Stimulated activated CD4-positive, alpha-beta T cell treated with anti-CD3 and anti-CD28 coated beads, Interleukin-1b, Interleukin-23, amount 100 ng/mL, for 48 hours (primary cell): ENCODE results near the gene PAQR6.
"Not testable (repeated sequence)": the region's sequence is repeated elsewhere in the genome, so short reads cannot be mapped to it uniquely, and the experiment has no call there.

Source experiments
- DNase-seq: peaks from one replicate; pipeline ENCODE4 v3.0.0-alpha.2; 2020

Gene PAQR6

DNA sequence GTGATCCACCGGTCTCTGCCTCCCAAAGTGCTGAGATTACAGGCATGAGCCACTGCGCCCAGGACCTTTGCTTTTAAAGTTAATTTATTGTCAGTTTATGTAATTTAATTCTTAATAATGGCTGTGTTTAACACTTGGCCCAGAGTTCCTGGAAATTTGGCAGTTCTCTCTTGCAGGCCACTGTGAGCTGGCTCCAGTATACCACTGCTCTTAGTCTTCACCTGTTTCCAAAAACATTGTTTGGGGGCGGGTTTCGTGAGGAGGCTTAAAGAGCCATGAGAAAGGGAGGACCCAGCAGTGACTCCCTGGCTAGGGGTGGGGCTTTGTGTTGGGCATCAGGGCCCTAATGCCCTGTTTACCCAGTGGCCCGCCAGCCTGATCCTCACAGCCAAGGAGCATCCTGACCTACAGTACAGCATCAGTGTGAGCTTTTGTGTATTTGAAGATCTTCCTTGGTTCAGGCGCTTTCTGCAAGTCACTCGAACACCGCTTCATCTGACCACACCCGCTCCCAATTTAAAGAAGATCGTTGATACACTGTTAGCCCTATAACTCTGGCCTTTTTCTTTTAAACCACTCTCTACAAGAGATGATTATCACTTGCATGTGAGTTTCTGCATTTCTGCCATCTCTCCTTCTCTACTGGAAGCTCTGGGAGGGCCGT, 17.9 kb downstream of the PAQR6 start:
- no peak for DNase-seq

DNA sequence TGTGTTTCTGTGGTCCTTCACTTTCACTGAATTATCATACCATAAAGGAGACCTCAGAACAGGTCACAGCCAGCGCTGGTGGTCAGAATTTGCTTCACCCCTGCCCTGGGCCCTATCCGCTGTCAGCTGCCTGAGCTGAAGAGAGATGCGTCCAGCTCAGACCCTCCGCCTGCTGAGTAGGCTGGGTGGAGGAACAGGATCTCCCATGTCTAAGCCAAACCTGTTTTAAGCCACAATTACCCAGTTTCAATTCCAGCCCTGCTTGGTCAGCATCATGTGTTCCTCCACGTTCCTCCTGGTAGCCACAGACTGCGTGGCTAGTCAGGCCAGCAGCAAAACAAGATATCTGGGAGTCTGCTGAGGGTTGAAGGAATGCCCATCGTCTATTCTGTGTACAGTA, 19.4 kb downstream of the PAQR6 start:
- no peak for DNase-seq

DNA sequence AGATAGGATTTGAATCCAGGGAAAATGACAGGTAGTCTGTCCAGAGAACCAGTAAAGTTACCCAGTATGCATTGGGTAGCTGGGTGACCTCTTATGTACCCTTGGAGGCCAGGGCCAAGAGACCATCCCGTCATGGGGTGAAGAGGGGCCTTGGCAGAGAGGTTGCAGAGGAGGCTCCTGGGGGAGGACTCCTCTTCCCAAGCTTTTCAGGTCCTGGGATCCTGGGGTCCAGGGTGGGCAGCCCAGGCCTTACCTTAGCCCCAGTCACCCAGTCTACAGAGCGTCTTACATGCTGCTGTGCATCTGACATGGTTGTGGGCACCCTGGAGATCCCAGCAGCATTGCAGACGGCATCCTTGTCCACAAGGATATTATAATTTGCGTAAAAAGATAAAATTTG, 21.1 kb downstream of the PAQR6 start:
- no peak for DNase-seq

DNA sequence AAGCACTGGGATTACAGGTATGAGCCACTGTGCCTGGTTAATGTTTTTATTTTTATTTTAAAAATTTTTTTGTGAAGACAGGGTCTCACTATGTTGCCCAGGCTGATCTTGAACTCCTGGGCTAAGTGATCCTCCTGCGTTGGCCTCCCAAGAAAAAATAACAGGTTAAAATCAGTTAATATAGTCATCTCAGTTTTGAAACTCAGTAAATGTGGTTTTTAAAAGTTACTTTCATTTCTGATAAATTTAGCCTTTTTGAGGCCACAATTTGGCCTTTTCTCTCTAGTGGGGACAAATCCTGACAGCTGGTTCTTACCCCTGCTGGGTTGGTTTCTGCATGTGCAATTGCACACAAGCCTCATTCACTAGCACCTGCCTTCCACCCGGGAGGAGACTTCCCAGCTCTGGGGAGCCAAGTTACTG, 21.7 kb downstream of the PAQR6 start:
- no peak for DNase-seq

DNA sequence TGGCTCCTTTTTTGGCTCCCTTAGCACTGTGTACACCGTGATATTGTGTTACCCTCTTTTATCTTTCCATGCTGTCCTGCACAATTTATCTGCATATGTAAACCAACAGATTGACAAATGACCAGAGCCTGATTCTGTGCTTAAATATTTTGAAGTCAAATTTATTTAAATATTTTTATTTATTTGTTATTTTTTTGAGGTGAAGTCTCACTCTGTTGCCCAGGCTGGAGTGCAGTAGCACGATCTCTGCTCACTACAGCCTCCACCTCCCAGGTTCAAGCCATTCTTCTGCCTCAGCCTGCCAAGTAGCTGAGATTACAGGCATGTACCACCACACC, 22.2 kb downstream of the PAQR6 start:
- no peak for DNase-seq

DNA sequence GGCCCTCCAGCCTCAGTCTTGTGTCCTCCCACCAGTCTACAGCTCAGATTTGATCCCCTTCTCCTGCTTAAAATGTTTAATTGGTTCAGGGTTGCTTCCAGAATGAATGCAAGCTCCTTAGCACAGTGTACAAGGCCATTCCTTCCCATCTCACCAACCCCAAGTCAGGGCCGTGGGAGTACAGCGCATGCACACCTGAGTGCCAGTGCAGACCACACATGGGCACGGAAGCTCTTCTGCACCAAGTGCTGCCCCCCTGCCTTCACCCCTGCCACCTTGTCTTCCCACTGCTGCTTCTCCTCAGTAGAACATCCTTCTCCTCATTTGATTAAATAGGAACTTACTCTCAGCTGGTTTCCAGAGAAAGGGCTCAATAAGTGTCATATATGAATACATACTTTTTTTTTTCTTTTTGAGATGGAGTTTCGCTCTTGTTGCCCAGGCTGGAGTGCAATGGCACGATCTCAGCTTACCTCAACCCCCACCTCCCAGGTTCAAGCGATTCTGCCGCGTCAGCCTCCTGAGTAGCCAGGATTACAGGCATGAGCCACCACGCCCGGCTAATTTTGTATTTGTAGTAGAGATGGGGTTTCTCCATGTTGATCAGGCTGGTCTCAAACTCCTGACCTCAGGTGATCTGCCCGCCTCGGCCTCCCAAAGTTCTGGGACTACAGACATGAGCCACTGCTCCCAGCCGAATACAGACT, 25.7 kb downstream of the PAQR6 start:
- DNase-seq: no peak

DNA sequence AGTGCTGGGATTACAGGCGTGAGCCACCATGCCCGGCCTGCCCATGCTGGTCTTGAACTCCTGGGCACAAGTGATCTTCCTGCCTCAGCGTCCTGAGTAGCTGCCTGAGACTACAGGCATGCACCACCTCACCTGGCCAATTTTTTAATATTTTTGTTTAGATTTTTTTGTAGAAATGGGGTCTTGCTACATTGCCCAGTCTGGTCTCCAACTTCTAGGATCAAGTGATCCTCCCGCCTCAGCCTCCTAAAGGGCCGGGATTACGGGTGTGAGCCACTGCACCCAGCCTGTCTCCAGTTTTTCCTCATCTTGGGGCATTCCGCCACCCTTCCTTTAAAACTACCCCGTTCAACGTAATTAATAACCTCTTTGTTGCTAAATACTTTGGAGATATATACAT, 27.6 kb downstream of the PAQR6 start:
- no peak for DNase-seq

DNA sequence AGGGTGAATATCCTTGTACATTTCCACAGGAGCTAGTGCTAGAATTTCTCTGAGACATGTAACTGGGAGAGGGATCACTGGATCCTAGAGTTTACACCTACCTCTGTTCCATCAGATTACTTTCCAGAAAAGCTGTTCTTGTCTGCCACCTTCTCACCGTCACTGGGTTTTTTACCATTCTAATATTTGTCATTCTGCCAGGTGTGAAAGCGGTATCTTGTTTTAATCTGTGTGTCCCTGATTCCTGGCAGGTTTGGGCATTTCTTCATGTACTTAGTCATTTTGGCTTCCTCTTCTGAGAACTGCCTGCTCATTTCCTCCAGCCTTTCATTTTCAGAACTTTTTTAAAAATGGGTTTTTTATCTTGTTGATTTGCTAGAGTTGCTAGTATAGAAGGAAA, 30.0 kb downstream of the PAQR6 start:
- DNase-seq: peak; percentile 52

DNA sequence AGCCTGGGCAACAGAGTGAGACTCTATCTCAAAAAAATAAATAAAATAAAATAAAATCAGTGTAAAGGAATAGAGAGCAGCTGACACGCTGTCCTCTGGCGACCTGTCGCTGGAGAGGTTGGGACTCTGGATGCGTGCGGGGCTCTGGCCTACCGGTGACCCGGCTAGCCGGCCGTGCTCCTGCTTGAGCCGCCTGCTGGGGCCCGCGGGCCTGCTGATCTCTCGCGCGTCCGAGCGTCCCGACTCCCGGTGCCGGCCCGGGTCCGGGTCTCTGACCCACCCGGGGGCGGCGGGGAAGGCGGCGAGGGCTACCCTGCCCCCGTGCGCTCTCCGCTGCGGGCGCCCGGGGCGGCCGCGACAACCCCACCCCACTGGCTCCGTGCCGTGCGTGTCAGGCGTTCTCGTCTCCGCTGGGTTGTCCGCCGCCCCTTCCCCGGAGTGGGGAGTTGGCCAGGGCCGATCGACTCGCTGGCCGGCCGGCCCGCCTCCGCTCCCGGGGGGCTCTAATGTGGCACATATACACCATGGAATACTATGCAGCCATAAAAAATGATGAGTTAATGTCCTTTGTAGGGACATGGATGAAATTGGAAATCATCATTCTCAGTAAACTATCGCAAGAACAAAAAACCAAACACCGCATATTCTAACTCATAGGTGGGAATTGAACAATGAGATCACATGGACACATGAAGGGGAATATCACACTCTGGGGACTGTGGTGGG, 31.3 kb downstream of the PAQR6 start:
- not testable (repeated sequence) for DNase-seq

DNA sequence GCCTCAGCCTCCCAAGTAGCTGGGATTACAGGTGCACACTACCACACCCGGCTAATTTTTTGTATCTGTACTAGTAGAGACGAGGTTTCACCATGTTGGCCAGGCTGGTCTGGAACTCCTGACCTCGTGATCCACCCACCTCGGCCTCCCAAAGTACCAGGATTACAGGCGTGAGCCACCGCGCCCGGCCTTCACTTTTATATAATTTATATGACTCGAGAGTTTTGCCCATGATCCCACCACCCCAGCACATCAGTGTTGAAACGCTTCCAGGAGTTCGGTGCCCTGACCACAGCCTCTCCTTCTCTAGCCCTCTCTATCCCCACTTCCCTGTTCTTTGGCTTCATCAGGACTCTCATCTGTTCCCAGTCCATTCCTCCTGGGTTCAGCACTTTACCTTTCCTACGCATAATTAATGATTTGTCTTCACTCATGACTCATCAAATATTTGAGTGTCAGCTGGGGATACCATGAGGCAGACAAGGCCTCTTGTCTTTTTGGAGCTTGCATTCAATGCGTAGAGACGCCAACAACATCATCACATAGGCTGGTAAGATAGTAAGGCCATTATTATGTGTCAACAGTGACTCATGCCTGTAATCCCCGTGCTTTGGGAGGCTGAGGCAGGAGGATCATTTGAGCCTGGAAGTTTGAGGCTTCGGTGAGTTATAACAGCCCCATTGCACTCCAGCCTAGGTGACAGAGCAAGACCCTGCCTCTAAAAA, 33.7 kb downstream of the PAQR6 start:
- DNase-seq: peak; percentile 62

DNA sequence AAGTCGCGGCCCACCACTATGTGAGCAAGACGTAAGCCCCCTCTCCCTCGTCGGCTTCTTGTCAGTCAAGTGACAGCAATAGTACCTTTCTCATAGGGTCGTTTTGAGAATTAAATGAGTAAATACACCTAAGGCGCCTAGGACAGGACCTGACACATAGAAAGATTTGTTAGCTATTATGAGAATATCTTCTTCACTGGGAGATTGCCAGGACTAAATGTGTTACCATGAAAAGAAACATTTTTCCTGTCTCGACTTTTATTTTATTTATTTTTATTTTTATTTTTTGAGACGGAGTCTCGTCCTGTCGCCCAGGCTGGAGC, 34.3 kb downstream of the PAQR6 start:
- no peak for DNase-seq

DNA sequence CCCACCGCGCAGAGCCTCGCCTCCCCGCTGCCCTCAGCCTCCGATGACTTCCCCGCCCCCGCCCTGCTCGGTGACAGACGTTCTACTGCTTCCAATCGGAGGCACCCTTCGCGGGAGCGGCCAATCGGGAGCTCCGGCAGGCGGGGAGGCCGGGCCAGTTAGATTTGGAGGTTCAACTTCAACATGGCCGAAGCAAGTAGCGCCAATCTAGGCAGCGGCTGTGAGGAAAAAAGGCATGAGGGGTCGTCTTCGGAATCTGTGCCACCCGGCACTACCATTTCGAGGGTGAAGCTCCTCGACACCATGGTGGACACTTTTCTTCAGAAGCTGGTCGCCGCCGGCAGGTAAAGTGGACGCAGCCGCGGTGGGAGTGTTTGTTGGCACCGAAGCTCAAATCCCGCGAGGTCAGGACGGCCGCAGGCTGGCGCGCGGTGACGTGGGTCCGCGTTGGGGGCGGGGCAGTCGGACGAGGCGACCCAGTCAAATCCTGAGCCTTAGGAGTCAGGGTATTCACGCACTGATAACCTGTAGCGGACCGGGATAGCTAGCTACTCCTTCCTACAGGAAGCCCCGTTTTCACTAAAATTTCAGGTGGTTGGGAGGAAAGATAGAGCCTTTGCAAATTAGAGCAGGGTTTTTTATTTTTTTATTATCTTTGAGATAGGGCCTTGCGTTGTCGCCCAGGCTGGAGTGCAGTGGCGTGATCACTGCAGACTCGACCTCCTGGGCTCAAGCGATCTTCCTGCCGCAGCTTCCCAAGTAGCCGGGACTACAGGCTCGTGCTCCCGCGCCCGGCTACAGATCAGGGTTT, 34.8 kb downstream of the PAQR6 start, which contains the start of gene PMF1:
PMF1 (plus strand) TSS at position 175 of the 811 bp plus-strand sequence; CDS start at position 184, 9 bp downstream.
- peak; percentile 98 for DNase-seq

DNA sequence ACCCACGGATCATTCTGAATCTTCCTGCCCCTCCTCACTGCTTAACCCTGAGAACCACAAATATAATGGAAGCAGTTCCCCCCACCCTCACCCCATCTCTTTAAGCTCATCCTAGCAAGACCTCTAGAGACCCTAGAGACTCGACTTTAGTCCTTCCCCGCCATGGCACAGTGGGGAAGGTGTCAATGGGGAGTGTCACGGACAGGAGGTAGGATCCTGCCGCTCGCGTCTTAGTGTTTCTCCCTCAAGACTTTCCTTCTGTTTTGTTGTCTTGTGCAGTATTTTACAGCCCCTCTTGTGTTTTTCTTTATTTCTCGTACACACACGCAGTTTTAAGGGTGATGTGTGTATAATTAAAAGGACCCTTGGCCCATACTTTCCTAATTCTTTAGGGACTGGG, 35.7 kb downstream of the PAQR6 start:
- DNase-seq: no peak

DNA sequence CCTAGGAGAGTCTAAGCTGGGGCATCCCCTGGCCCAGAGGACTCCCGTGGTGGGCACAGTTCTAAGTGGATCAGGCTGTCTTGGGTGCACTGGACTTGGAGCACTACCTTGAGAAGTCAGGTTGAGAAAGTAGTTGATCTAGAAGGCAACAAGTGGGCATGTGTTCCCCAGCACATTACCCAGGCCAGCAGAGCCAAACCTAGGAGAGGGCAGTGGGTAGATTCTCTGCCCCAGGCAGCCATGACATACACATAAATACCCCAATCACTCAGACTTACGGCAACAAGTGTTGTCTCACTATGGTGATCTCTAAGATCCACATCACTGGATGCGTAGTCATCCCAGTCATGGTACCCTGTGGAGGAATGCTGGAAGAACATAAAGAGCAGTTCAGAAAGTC, 36.6 kb downstream of the PAQR6 start:
- no peak for DNase-seq

DNA sequence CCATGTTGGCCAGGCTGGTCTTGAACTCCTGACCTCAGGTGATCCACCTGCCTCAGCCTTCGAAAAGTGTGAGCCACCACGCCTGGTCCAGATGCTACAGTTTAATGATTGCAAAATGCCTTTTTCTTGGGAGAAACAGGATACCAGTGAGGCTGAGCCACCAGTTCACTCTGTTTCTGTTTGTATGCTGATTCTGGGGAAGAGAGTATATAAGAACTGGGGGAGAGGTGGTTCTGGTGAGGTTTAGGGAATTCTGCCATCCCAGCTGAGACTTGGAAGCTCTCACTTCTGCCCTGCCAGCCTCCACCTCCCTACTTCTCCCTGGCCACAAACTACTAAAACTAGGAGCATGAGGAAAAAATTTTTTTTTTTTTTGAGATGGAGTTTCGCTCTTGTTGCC, 43.2 kb downstream of the PAQR6 start:
- no peak for DNase-seq

DNA sequence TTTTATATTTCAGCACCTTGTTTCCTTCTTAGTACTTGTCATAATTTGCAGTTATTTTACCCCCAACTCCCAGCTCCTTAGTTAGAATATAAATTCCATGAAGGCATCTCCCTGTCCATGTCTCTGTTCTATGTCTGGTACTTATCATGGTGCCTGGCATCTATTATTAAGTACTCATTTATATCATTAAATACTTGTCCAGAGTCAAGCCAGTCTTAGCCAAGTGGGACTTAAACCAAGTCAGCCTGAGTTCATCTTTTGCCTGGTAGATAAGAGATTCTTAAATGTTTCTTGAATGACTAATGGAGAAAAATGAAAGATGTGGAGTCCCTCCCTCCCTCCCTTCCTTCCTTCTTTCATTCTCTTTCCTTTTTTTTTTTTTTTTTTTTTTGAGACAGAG, 44.5 kb downstream of the PAQR6 start:
- no peak for DNase-seq

DNA sequence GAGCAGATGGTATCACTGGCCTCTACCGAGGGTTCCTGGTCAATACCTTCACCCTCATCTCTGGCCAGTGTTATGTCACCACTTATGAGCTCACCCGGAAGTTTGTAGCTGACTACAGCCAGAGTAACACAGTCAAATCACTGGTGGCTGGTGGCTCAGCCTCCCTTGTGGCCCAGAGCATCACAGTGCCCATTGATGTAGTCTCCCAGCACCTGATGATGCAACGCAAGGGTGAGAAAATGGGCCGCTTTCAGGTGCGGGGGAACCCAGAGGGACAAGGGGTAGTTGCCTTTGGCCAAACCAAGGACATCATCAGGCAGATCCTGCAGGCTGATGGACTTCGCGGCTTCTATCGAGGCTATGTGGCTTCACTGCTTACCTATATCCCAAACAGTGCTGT, 47.8 kb downstream of the PAQR6 start:
- DNase-seq: no peak

DNA sequence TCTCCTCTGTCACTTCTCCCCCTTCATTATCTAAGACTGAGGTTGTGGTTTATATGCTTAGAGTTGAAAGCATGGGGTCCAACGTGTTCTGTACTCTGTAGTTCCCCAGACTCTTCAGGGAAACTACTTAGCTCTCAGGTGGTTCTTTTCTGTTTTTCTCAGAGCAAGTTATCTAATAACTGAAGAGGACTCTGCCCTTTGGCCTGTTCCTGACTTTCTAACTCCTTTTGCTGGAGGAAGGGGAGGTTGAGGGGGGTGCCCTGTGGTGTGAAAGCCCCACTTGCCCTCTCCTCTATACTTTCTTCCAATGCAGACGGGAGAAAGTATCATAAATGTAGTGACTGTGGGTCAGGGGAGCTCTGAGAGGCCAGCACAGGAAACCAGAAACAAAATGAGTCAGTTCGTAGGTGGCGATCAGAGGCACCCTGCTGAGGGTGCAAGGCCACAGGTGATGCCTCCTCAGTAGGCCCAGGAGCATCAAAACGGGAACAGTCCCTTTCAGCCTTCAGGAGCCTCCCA, 49.0 kb downstream of the PAQR6 start:
- DNase-seq: peak; percentile 39

DNA sequence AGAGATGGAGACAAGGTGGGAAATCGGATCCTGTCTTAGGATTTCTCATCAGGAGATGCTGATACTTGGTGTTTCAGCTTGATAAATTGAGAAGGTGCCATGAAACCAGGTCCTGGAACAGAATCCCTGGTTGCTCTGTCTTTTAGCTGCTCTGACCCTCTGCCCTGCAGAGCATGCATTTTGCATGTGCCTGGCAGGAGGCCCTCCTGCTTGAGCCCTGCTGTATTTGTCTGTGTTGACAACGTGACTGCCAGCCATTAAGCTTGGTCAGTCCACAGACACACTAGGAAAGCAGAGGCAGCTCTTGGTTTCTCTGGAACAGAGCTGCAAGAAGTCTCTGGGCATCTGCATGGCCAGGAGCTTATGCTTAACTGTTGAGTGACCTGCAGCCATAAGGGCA, 51.4 kb downstream of the PAQR6 start:
- DNase-seq: no peak

DNA sequence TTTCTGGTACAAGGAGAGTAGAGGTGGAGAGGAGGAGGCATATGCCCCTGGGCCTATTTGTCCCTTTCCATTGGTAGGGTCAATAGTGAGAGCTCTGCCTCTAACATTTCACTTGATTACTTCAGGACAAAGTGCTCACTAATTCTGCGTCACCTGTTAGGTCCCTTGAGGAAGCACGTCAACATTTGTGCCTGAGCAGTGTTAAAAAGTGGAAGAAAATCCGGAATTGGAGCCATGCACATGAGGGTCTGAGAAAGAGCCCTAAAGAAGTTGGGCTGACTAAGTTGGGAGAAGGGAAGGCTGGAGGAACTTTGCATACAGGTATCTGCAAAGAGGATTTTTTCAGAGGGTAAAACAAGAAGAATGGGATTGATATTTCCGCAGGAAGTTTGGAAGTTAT, 52.0 kb downstream of the PAQR6 start:
- DNase-seq: no peak

DNA sequence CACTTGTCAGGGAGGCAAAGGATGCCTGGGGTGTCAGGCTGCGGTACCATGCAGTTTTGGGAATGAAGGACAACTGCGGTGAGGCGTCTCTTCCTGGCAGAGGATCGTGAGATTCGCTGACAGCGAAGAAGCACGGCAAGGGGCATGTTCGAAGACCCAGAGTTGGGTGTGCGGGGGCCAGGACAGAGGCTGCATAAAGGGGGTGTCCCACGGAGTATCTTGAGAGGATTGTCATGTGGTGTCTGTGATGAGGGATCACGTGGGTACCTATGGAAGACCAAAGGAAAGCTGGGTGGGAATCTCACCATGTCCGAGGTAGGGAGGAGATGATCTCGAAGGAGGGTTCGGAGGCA, 53.6 kb downstream of the PAQR6 start:
- DNase-seq: no peak

DNA sequence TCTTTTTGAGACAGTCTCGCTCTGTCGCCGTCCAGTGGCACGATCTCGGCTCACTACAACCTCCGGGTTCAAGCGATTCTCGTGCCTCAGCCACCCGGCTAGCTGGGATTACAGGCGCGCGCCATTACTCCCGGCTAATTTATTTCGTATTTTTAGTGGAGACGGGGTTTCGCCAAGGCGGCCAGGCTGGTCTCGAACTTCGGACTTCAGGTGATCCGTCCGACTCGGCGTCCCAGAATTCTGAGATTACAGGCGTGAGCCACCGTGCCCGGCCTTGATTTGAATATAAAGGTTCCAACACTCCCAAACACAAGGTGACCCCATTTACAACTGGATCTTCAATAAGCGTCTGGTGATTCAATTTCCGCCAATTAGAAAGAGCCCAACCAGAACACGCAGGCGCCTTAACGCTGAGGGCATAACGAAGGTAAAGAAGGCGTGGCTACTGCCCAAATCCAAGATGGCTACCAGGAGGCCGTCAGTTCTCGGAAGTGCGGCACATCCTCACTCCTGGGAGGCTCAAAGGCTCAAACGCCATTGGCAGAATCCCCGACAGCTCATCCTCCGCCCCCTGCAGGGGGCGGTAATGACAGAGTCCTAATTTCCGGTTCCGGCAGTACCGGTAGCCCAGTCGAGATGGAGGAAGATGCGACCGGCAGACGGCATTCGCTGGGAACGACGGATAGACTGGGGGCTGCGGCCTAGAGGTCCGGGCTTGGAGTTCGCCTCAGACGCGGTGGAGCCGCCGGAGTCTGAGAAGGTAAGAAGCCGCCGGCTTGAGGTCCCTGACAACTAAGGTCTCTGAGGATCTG, 54.2 kb downstream of the PAQR6 start, which contains the start of gene SLC25A44:
SLC25A44 (plus strand) TSS at position 617 of the 812 bp plus-strand sequence. CDS start 5,744 bp downstream, outside the sequence.
- DNase-seq: peak; percentile 97
